Panc1 (cell line): ENCODE data around the gene HOATZ. TPM values are rescaled to one million over a fixed set of nuclear protein-coding genes. Genes with fewer than 3 reads are reported as not detected.
A peak's percentile ranks its signal among the peaks of the same experiment; 100 is the strongest.

Source experiments
- ATAC-seq: fragments of 200-7000 bp; cut with Tn5 transposase; 2 replicates; pipeline ENCODE4 v1.9.1; 2020; ENCODE audit warnings: mild to moderate bottlenecking, moderate library complexity
- BruUV-seq: library from RNA; stranded (reverse); fragments of 400-500 nt; replicated peaks from 2 replicates; lab custom pipeline; 2021; lab: Mats Ljungman, UMichigan
- CTCF ChIA-PET: fragments of 300-600 bp; sonication (Branson Sonifier 250); formaldehyde crosslinking; loops from one replicate; lab custom pipeline; 2022; ENCODE audit warnings: antibody characterized with exemption; lab: Charles Lee
- POLR2A ChIA-PET: fragments of 300-600 bp; sonication (Branson Sonifier 250); formaldehyde crosslinking; loops from one replicate; lab custom pipeline; 2022; ENCODE audit warnings: antibody characterized with exemption; lab: Charles Lee
- DNase-seq: peaks from one replicate; pipeline ENCODE4 v3.0.0-alpha.2; 2010; ENCODE audit warnings: low read depth, low spot score
- H3K27ac ChIP-seq: 2 replicates; pipeline ENCODE4 v1.5.1; 2011; ENCODE audit warnings: mild to moderate bottlenecking, low read length, inconsistent platforms
- H3K27me3 ChIP-seq: fragments of 200-500 bp; sonication (Bioruptor generic); 2 replicates; pipeline ENCODE4 v1.6.0; 2014; ENCODE audit warnings: low read length, inconsistent platforms; ENCODE audit not compliant: control insufficient read depth, insufficient read depth
- H3K36me3 ChIP-seq: fragments of 200-500 bp; sonication (Bioruptor generic); 2 replicates; pipeline ENCODE4 v1.5.1; 2014; ENCODE audit warnings: inconsistent platforms, mild to moderate bottlenecking, low read length, moderate library complexity; ENCODE audit not compliant: control insufficient read depth, insufficient read depth
- H3K4me1 ChIP-seq: 2 replicates; pipeline ENCODE4 v1.5.1; 2011; ENCODE audit warnings: inconsistent platforms, mild to moderate bottlenecking, low read length, moderate library complexity; ENCODE audit not compliant: control insufficient read depth, insufficient read depth
- H3K4me3 ChIP-seq, 2 experiments: 2 replicates each; pipeline ENCODE4 v1.5.1; 2011 to 2012; ENCODE audit warnings: low read depth in 2 of 2, low read length in 2 of 2, mild to moderate bottlenecking in 2 of 2, inconsistent platforms in 1 of 2, moderate library complexity in 1 of 2
- H3K9me3 ChIP-seq: fragments of 200-500 bp; sonication (Bioruptor generic); 2 replicates; pipeline ENCODE4 v1.5.1; 2014; ENCODE audit warnings: low read depth, mild to moderate bottlenecking, inconsistent platforms, low read length, moderate library complexity; ENCODE audit not compliant: control insufficient read depth, insufficient read depth
- POLR2AphosphoS5 ChIP-seq: IDR thresholded peaks from 2 replicates; pipeline ENCODE4 v1.6.1; 2012; ENCODE audit warnings: mild to moderate bottlenecking, low read depth, low read length, moderate library complexity
- SIN3A ChIP-seq: IDR thresholded peaks from 2 replicates; pipeline ENCODE4 v1.6.1; 2012; ENCODE audit warnings: low read depth, mild to moderate bottlenecking, low read length, moderate library complexity, borderline replicate concordance; ENCODE audit not compliant: insufficient read depth
- TCF7L2 ChIP-seq: IDR thresholded peaks from 2 replicates; pipeline ENCODE4 v1.6.1; 2011; ENCODE audit warnings: mild to moderate bottlenecking, low read depth, low read length, inconsistent platforms
- in situ Hi-C: cut with HindIII; loops from 2 replicates; pipeline ENCODE4 v1.10.0; 2016; ENCODE audit warnings: low sequenced_read_pairs, low pct_unique_long_range_greater_than_20kb
- intact Hi-C: fragments of 100-400 bp; cut with micrococcal nuclease; formaldehyde crosslinking; loops from one replicate; pipeline ENCODE4 v1.10.0; 2022; ENCODE audit not compliant: unreplicated experiment
- total RNA-seq: library from RNA; stranded (reverse); gene quantifications from one replicate; pipeline ENCODE4 v1.2.1, GENCODE V29; 2021; ENCODE audit not compliant: unreplicated experiment
- TF ChIP-seq, protein P1 (sequence below): fragments of 450-650 bp; IDR thresholded peaks from 2 replicates; pipeline ENCODE4 v1.5.1; 2017; ENCODE audit warnings: mild to moderate bottlenecking
- TF ChIP-seq, protein P2 (sequence below), 2 experiments: IDR thresholded peaks; 2 replicates each; pipeline ENCODE4 v1.6.1; 2011 to 2012; ENCODE audit warnings: low read depth in 2 of 2, control low read depth in 1 of 2, low read length in 1 of 2, mild to moderate bottlenecking in 1 of 2, moderate library complexity in 1 of 2; ENCODE audit not compliant: insufficient read depth in 1 of 2

HOATZ gene
- total RNA-seq, 1 experiment from 2014 or later = not detected

DNA sequence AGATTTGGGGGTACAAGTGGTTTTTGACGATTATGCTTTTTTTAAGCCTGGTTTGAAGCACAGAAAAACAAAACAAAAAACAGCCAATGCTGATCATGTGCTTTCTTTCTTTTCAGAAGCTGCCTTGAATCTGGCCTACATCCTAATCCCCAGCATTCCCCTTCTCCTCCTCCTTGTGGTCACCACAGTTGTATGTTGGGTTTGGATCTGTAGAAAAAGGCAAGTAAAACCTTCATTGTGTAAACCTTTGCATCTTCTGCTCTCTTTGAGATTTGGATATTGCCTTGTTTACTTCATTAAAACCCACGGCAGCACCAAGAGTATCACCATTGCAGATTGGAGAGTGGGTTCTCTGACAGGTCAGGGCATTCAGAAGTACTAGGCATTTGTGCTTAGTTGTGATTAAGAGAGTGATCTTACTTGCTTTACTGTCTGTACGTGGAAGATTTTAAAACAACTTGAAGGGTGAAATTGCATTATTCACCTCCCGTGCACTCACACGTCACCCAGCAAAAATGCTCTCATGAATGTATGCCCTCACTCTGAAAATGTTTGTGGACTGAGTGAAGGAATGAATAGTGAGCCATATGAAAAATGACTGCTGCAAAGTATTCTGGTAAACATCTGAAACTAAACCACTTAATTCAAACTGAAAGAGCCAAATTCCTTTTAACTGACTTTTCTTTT, 43.0 kb downstream of the HOATZ start:
- no TSS peak for BruUV-seq
- H3K4me1 ChIP-seq = no peaks in the 10 kb centered on the region; the same call in 1 of the 2 replicates
- H3K36me3 ChIP-seq = no peaks in the 10 kb centered on the region
- in situ Hi-C loops = no loop called here
- no peaks in the 10 kb centered on the region for H3K27me3 ChIP-seq
- peaks cover 6% of the 10 kb centered on the region; the same call in 1 of the 2 replicates for H3K9me3 ChIP-seq
- H3K27ac ChIP-seq = no peak overlapping the region
- TF ChIP-seq TCF7L2 = no peak
- TF ChIP-seq, protein P1, sequence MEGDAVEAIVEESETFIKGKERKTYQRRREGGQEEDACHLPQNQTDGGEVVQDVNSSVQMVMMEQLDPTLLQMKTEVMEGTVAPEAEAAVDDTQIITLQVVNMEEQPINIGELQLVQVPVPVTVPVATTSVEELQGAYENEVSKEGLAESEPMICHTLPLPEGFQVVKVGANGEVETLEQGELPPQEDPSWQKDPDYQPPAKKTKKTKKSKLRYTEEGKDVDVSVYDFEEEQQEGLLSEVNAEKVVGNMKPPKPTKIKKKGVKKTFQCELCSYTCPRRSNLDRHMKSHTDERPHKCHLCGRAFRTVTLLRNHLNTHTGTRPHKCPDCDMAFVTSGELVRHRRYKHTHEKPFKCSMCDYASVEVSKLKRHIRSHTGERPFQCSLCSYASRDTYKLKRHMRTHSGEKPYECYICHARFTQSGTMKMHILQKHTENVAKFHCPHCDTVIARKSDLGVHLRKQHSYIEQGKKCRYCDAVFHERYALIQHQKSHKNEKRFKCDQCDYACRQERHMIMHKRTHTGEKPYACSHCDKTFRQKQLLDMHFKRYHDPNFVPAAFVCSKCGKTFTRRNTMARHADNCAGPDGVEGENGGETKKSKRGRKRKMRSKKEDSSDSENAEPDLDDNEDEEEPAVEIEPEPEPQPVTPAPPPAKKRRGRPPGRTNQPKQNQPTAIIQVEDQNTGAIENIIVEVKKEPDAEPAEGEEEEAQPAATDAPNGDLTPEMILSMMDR = no peak
- no peak for TF ChIP-seq POLR2AphosphoS5
- TF ChIP-seq SIN3A = no peak
- TF ChIP-seq, protein P2, sequence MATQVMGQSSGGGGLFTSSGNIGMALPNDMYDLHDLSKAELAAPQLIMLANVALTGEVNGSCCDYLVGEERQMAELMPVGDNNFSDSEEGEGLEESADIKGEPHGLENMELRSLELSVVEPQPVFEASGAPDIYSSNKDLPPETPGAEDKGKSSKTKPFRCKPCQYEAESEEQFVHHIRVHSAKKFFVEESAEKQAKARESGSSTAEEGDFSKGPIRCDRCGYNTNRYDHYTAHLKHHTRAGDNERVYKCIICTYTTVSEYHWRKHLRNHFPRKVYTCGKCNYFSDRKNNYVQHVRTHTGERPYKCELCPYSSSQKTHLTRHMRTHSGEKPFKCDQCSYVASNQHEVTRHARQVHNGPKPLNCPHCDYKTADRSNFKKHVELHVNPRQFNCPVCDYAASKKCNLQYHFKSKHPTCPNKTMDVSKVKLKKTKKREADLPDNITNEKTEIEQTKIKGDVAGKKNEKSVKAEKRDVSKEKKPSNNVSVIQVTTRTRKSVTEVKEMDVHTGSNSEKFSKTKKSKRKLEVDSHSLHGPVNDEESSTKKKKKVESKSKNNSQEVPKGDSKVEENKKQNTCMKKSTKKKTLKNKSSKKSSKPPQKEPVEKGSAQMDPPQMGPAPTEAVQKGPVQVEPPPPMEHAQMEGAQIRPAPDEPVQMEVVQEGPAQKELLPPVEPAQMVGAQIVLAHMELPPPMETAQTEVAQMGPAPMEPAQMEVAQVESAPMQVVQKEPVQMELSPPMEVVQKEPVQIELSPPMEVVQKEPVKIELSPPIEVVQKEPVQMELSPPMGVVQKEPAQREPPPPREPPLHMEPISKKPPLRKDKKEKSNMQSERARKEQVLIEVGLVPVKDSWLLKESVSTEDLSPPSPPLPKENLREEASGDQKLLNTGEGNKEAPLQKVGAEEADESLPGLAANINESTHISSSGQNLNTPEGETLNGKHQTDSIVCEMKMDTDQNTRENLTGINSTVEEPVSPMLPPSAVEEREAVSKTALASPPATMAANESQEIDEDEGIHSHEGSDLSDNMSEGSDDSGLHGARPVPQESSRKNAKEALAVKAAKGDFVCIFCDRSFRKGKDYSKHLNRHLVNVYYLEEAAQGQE (IDR thresholded peaks at IDR 0.05; ENCODE audit: insufficient read depth in 1 of 2, low read depth in 2 of 2, low read length in 1 of 2) = no peak
- DNase-seq (peak; percentile 66), ATAC-seq (peak; percentile 35; the same call in 1 of the 2 replicates)
- no peak overlapping the region for H3K4me3 ChIP-seq
- intact Hi-C loops = no loop called here
- CTCF ChIA-PET = interaction anchor here (0.7 kb wide), 1 partner anchor 9 kb away, joined by 3 read pairs; no protein-coding TSS in a partner anchor
- POLR2A ChIA-PET = no interaction called here

DNA sequence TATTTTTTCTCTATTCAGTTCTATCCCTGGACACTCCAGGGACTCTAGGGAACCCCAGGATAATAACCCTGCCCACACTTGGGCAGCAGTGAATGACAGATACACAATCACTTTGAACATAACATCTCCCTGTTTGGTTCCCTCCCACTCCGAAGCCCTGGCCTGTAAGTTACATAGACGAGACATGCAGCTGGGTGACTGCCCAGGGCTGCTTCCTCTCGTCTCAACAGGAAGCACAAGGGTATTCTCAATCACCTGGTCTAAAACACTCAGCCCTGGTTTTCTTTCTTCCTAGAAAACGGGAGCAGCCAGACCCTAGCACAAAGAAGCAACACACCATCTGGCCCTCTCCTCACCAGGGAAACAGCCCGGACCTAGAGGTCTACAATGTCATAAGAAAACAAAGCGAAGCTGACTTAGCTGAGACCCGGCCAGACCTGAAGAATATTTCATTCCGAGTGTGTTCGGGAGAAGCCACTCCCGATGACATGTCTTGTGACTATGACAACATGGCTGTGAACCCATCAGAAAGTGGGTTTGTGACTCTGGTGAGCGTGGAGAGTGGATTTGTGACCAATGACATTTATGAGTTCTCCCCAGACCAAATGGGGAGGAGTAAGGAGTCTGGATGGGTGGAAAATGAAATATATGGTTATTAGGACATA, 45.4 kb downstream of the HOATZ start:
- BruUV-seq = no TSS peak
- POLR2A ChIA-PET = no interaction called here
- CTCF ChIA-PET = no interaction called here
- in situ Hi-C loops (no loop called here), intact Hi-C loops (no loop called here)
- Histone ChIP-seq H3K4me3 (no peak overlapping the region), H3K27me3 (no peaks in the 10 kb centered on the region), H3K4me1 (no peaks in the 10 kb centered on the region; the same call in 1 of the 2 replicates), H3K36me3 (no peaks in the 10 kb centered on the region), H3K9me3 (peaks cover 6% of the 10 kb centered on the region; the same call in 1 of the 2 replicates), H3K27ac (no peak overlapping the region)
- no peak for DNase-seq
- ATAC-seq = no peak
- TF ChIP-seq SIN3A (no peak), TCF7L2 (no peak), POLR2AphosphoS5 (no peak)
- TF ChIP-seq, protein P1 = no peak
